ENCODE results near the gene TRIM44.

DNA sequence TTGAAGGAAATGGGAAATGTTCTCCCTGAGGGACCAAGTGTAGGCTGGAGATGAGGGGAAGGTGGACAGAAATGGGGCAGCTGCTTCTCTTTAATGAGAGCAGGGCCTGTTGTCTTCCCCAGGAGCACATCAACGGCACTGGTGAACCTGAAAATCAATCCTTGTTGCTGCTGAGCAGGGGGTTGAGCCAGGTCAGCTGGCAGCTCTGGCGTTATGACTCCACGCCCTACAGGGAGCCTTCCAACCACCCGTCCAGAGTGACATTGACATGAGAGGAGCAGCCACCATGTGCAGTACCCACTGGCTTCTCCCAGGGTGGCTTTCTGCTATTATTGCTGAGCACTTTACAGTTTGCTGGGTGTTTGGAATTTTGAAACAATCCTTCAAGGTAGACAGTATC lies 164.4 kb downstream of the TRIM44 start:
- TF ChIP-seq POLR2AphosphoS5 (IDR thresholded peaks at IDR 0.05; ENCODE audit: low read length) (no peak), YBX1 (IDR thresholded peaks at IDR 0.05) (no peak), CEBPB (IDR thresholded peaks at IDR 0.05; ENCODE audit: borderline replicate concordance in 1 of 2, low read depth in 2 of 2, low read length in 2 of 2) (no peak), ZNF384 (IDR thresholded peaks at IDR 0.05; ENCODE audit: borderline replicate concordance, low read depth, low read length) (no peak), ZSCAN29 (IDR thresholded peaks at IDR 0.05) (no peak), MEF2A (IDR thresholded peaks at IDR 0.05; ENCODE audit: insufficient read depth, low read depth, low read length) (no peak), POU2F2 (IDR thresholded peaks at IDR 0.05; ENCODE audit: borderline replicate concordance, low read depth, low read length) (no peak), TAF1 (IDR thresholded peaks at IDR 0.05; ENCODE audit: borderline replicate concordance, low read depth, low read length) (no peak), POLR2A (IDR thresholded peaks at IDR 0.05; ENCODE audit: low read depth, low read length) (no peak)
- TF ChIP-seq, protein P1, sequence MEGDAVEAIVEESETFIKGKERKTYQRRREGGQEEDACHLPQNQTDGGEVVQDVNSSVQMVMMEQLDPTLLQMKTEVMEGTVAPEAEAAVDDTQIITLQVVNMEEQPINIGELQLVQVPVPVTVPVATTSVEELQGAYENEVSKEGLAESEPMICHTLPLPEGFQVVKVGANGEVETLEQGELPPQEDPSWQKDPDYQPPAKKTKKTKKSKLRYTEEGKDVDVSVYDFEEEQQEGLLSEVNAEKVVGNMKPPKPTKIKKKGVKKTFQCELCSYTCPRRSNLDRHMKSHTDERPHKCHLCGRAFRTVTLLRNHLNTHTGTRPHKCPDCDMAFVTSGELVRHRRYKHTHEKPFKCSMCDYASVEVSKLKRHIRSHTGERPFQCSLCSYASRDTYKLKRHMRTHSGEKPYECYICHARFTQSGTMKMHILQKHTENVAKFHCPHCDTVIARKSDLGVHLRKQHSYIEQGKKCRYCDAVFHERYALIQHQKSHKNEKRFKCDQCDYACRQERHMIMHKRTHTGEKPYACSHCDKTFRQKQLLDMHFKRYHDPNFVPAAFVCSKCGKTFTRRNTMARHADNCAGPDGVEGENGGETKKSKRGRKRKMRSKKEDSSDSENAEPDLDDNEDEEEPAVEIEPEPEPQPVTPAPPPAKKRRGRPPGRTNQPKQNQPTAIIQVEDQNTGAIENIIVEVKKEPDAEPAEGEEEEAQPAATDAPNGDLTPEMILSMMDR (IDR thresholded peaks at IDR 0.05 in 2 of 3, conservative IDR thresholded peaks at IDR 0.05 in 1 of 3; ENCODE audit: control insufficient read depth in 2 of 3, extremely low read depth in 1 of 3, insufficient read depth in 1 of 3, low read depth in 3 of 3, low read length in 3 of 3): no peak
